K562 (cell line): Measurements from ENCODE around the gene KRT5. TPM values are rescaled to one million over a fixed set of nuclear protein-coding genes. Genes with fewer than 3 reads are reported as not detected.

Experiments used
- ATAC-seq: fragments of 200-7000 bp; cut with Tn5 transposase; 3 replicates; pipeline ENCODE4 v1.9.1; 2020; ENCODE audit warnings: moderate library complexity
- BruUV-seq: library from RNA; stranded (reverse); fragments of 400-500 nt; replicated peaks from 2 replicates; lab custom pipeline; 2021; lab: Mats Ljungman, UMichigan
- CTCF ChIA-PET: fragments of 300-600 bp; formaldehyde crosslinking; extraction: SDS; loops from one replicate; lab custom pipeline; 2021; ENCODE audit warnings: low intra/inter-chr PET ratio; lab: Yijun Ruan, JAX
- POLR2A ChIA-PET: fragments of 300-600, 350-650 bp; sonication (Branson Sonifier 250); formaldehyde crosslinking; extraction: SDS; loops from one replicate; lab custom pipeline; 2021; ENCODE audit warnings: antibody characterized with exemption, inconsistent platforms; lab: Yijun Ruan, JAX
- DNase-seq, 4 experiments: peaks; one replicate each; pipeline versions ENCODE4 v3.0.0 to v3.0.0-alpha.2; 2011 to 2018; ENCODE audit warnings: low spot score in 3 of 4, mixed read lengths in 3 of 4; ENCODE audit errors: extremely low read depth in 1 of 4
- FAIRE-seq: peaks from 2 replicates; lab custom pipeline; 2011; peaks lifted over from hg19 to GRCh38; lab: Jason Lieb, UNC
- H2AFZ ChIP-seq: 2 replicates; pipeline ENCODE4 v1.6.0; 2011; ENCODE audit warnings: low read depth, low read length, control low read depth, inconsistent platforms
- H3K27ac ChIP-seq: fragments of 200-600 bp; 3 replicates; pipeline ENCODE4 v1.8.0; 2011; ENCODE audit warnings: low read depth, mild to moderate bottlenecking, control low read depth, inconsistent platforms, low read length, moderate library complexity, mixed read lengths; ENCODE audit errors: extremely low read depth
- H3K27me3 ChIP-seq, 2 experiments: fragments of 300-600 bp in 1 of 2; 2 replicates in 1 of 2; 3 replicates in 1 of 2; pipeline versions ENCODE4 v1.6.0 to v1.8.0; 2011; ENCODE audit warnings: inconsistent platforms in 2 of 2, low read length in 2 of 2, mild to moderate bottlenecking in 1 of 2, mixed read lengths in 1 of 2, moderate library complexity in 1 of 2; ENCODE audit not compliant: control insufficient read depth in 2 of 2, insufficient read depth in 2 of 2
- H3K36me3 ChIP-seq: fragments of 300-600 bp; 3 replicates; pipeline ENCODE4 v1.8.0; 2011; ENCODE audit warnings: mild to moderate bottlenecking, low read length, inconsistent platforms; ENCODE audit not compliant: control insufficient read depth, insufficient read depth
- H3K4me1 ChIP-seq, 2 experiments: fragments of 200-600 bp in 1 of 2; replicated peaks in 1 of 2; 2 replicates in 1 of 2; 3 replicates in 1 of 2; pipeline versions ENCODE4 v1.5.1 to v1.8.0; 2011; ENCODE audit warnings: inconsistent platforms in 2 of 2, low read length in 2 of 2, mild to moderate bottlenecking in 1 of 2, mixed read lengths in 1 of 2, moderate library complexity in 1 of 2; ENCODE audit not compliant: control insufficient read depth in 2 of 2, insufficient read depth in 2 of 2
- H3K4me2 ChIP-seq: 2 replicates; pipeline ENCODE4 v1.6.1; 2011; ENCODE audit warnings: low read length, control low read depth, inconsistent platforms, mixed read lengths; ENCODE audit not compliant: insufficient read depth
- H3K4me3 ChIP-seq: fragments of 200-600 bp; sonication (generic), shearing (Covaris generic); 2 replicates; pipeline ENCODE4 v1.5.1; 2016; ENCODE audit warnings: control low read depth, inconsistent platforms
- H3K79me2 ChIP-seq: fragments of 200-600 bp; 3 replicates; pipeline ENCODE4 v1.8.0; 2011; ENCODE audit warnings: low read length, inconsistent platforms; ENCODE audit not compliant: control insufficient read depth, insufficient read depth
- H3K9ac ChIP-seq, 2 experiments: 2 replicates each; pipeline versions ENCODE4 v1.6.0 to v1.6.1; 2011; ENCODE audit warnings: low read depth in 2 of 2, low read length in 2 of 2, control low read depth in 1 of 2, inconsistent platforms in 1 of 2, mild to moderate bottlenecking in 1 of 2, mixed read lengths in 1 of 2; ENCODE audit not compliant: insufficient read depth in 1 of 2
- H3K9me1 ChIP-seq: one replicate; pipeline ENCODE4 v1.6.0; 2011; ENCODE audit warnings: inconsistent platforms, mild to moderate bottlenecking, low read length, moderate library complexity; ENCODE audit not compliant: control insufficient read depth, insufficient read depth
- H3K9me3 ChIP-seq: replicated peaks from 2 replicates; pipeline ENCODE4 v1.5.1; 2011; ENCODE audit warnings: low read depth, low read length, inconsistent platforms; ENCODE audit not compliant: control insufficient read depth, insufficient read depth
- H4K20me1 ChIP-seq: replicated peaks from 2 replicates; pipeline ENCODE4 v1.6.1; 2011; ENCODE audit warnings: low read length, inconsistent platforms, mixed read lengths; ENCODE audit not compliant: control insufficient read depth, insufficient read depth
- HMG20B ChIP-seq: fragments of 250-450 bp; sonication (Bioruptor Pico); IDR thresholded peaks from 2 replicates; pipeline ENCODE4 v1.5.0; 2021; ENCODE audit warnings: mild to moderate bottlenecking
- IRF9 ChIP-seq: fragments of 450-650 bp; IDR thresholded peaks from 2 replicates; pipeline ENCODE4 v1.6.1; 2016; ENCODE audit warnings: missing biosample characterization, missing genetic modification characterization
- LARP7 ChIP-seq: fragments of 450-650 bp; IDR thresholded peaks from 2 replicates; pipeline ENCODE4 v1.6.1; 2016
- MCM3 ChIP-seq: fragments of 450-650 bp; IDR thresholded peaks from 2 replicates; pipeline ENCODE4 v1.6.1; 2016
- ZNF785 ChIP-seq: fragments of 250-450 bp; sonication (Bioruptor Pico); IDR thresholded peaks from 2 replicates; pipeline ENCODE4 v1.4.0; 2020; ENCODE audit warnings: mild to moderate bottlenecking
- WGBS: fragments of 100-300 bp; shearing (Covaris generic); methylation state at CpG from one replicate; pipeline ENCODE4 v1.1.6; 2016; ENCODE audit warnings: low coverage, mixed read lengths; ENCODE audit not compliant: insufficient coverage; ENCODE audit errors: missing lambda C conversion rate; 5-methylcytosine and 5-hydroxymethylcytosine counted together
- in situ Hi-C: fragments of 300-500 bp; cut with MboI; formaldehyde crosslinking; loops from 4 replicates; pipeline ENCODE4 v1.15.0; 2018; ENCODE audit warnings: inconsistent platforms, mixed read lengths
- intact Hi-C: fragments of 100-400 bp; cut with micrococcal nuclease; formaldehyde crosslinking; loops from 2 replicates; pipeline ENCODE4 v1.14.2; 2022
- polyA plus RNA-seq, 8 experiments: library from polyadenylated mRNA; depleted of rRNA in 4 of 8; stranded (reverse) in 5 of 8; unstranded in 3 of 8; fragments of >200 nt; fragmentation: Nextera tagmentation in 2 of 8; fragmentation: Illumina TruSeq in 1 of 8; extraction: Ambion mirVana in 2 of 8; extraction: Trizol in 1 of 8; gene quantifications; 2 replicates each; pipeline versions ENCODE4 v1.2.1 to v1.2.3, GENCODE V29; 2011 to 2014; ENCODE audit warnings: inconsistent platforms in 1 of 8, missing spikeins in 1 of 8
- total RNA-seq, 7 experiments: library from RNA; depleted of rRNA in 6 of 7; stranded (reverse); fragments of >200 nt in 6 of 7; fragmentation: Illumina TruSeq in 2 of 7; extraction: Trizol in 2 of 7; gene quantifications; 2 replicates each; pipeline versions ENCODE4 v1.2.1 to v1.2.3, GENCODE V29; 2011 to 2021; ENCODE audit warnings: low replicate concordance in 1 of 7

The KRT5 gene
- total and polyA plus RNA-seq, 9 of the 15 experiments (the other 6 are each of a cell fraction or from before 2014, with no cell fraction given) = 0.32 TPM; not detected in 8

GRCh38 chr12:52532636-52533035, 12.4 kb upstream of the KRT5 start:
- POLR2A ChIA-PET = interaction anchor here (0.6 to 0.8 kb wide), 2 partner anchors 149 to 345 kb away, joined by 3 read pairs; no protein-coding TSS in a partner anchor
- H3K9ac ChIP-seq = no peak overlapping the region

More at GRCh38 chr12:52532636-52533035, 12.4 kb upstream of the KRT5 start:
- no peak overlapping the region for H3K27ac ChIP-seq
- in situ Hi-C loops = no loop called here
- no peak overlapping the region for H3K4me2 ChIP-seq
- 2% methylated on average over 4 of the region's 4 CpGs for WGBS
- H3K27me3 ChIP-seq = peaks cover 7 to 37% of the 10 kb centered on the region in 2 experiments; a peak in 4 of 5 replicates
- BruUV-seq = no TSS peak
- ATAC-seq (no peak), FAIRE-seq (no peak), DNase-seq (no peak)
- CTCF ChIA-PET = no interaction called here
- H4K20me1 ChIP-seq = peaks cover 5% of the 10 kb centered on the region; the same call in 1 of the 2 replicates
- H3K9me1 ChIP-seq = no peaks in the 10 kb centered on the region
- no peak overlapping the region for H3K4me3 ChIP-seq
- H3K36me3 ChIP-seq = no peaks in the 10 kb centered on the region
- H2AFZ ChIP-seq = no peak overlapping the region
- no peaks in the 10 kb centered on the region for H3K79me2 ChIP-seq
- no peaks in the 10 kb centered on the region for H3K4me1 ChIP-seq
- H3K9me3 ChIP-seq = no peaks in the 10 kb centered on the region
- intact Hi-C loops = no loop called here
- TF ChIP-seq IRF9 (tag) = no peak
- no peak for TF ChIP-seq LARP7
- TF ChIP-seq ZNF785 (CRISPR knock-in tag) = no peak
- no peak for TF ChIP-seq HMG20B (CRISPR knock-in tag)
- TF ChIP-seq MCM3 = no peak
